ENCODE data around the gene CXCL10.
"Not testable (repeated sequence)": the region's sequence is repeated elsewhere in the genome, so short reads cannot be mapped to it uniquely, and the experiment has no call there.

Gene CXCL10

DNA sequence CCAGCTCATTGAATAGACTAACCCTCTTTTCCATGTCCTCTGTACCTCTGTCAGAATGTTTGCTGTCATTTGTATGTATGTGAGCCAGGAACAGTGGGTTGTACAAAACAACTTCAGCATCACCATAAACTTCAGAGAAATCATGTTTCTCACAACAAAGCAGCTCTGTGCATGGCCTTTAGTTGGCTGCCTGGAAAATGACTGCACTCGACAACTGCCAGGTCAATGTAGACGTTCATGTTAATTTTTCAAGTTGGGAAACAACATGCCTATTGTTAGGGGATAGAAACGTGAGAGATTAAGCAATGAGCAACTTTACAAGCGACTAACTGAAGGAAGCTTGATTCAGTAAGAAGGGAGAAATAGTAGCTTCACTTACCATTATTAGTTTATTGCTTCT is 30.4 kb upstream of the CXCL10 start:
- no CpG with 5 or more reads among the region's 4 CpGs for WGBS, 2 donors (ENCODE audit: extremely low coverage in 2 of 2, insufficient read length in 2 of 2, insufficient replicate concordance in 1 of 2)
- H2AFZ ChIP-seq (ENCODE audit: low read length) = no peak overlapping the region

DNA sequence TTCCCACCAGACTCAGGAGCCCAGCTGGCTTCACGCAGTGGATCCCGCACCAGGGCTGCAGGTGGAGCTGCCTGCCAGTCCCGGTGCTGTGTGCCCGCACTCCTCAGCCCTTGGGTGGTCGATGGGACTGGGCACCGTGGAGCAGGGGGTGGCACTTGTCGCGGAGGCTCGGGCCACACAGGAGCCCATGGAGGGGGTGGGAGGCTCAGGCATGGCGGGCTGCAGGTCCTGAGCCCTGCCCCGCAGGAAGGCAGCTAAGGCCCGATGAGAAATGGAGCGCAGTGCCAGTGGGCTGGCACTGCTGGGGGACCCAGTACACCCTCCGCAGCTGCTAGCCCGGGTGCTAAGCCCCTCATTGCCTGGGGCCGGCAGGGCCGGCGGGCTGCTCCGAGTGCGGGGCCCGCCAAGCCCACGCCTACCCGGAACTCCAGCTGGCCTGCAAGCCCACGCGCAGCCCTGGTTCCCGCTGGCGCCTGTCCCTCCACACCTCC is 27.3 kb upstream of the CXCL10 start:
- H3K79me1 ChIP-seq (ENCODE audit: low read depth, low read length); H2BK12ac ChIP-seq (ENCODE audit: low read length); H3K9me3 ChIP-seq (replicated peaks in 1 of 2; ENCODE audit: control insufficient read depth in 2 of 2, insufficient read depth in 1 of 2, low read depth in 1 of 2, low read length in 2 of 2); H2BK5ac ChIP-seq (ENCODE audit: low read length); H3K9ac ChIP-seq (ENCODE audit: low read depth, low read length, poor library complexity); H3K4me1 ChIP-seq (ENCODE audit: control insufficient read depth in 2 of 2, insufficient read depth in 1 of 2, low read depth in 1 of 2, low read length in 2 of 2); H4K8ac ChIP-seq (ENCODE audit: low read depth, low read length); H3K27ac ChIP-seq (replicated peaks; ENCODE audit: low read length); H3K36me3 ChIP-seq (replicated peaks in 1 of 2; ENCODE audit: control insufficient read depth in 2 of 2, insufficient read depth in 2 of 2, low read length in 2 of 2); H2BK120ac ChIP-seq (ENCODE audit: low read depth, low read length); DNase-seq (ENCODE audit: low spot score); H2AFZ ChIP-seq (ENCODE audit: low read length); H3K14ac ChIP-seq (ENCODE audit: low read length); H2AK5ac ChIP-seq (ENCODE audit: low read depth, low read length); H2BK15ac ChIP-seq (ENCODE audit: low read length); H3K4me2 ChIP-seq (ENCODE audit: insufficient read depth, low read length, poor library complexity, severe bottlenecking); H3K23ac ChIP-seq (ENCODE audit: low read depth, low read length, poor library complexity); H4K91ac ChIP-seq (ENCODE audit: low read depth, low read length, poor library complexity); H3K4ac ChIP-seq (ENCODE audit: low read length); H3K18ac ChIP-seq (ENCODE audit: low read length); H3K4me3 ChIP-seq (ENCODE audit: low read length in 2 of 2): not testable (repeated sequence)
- no CpG with 5 or more reads among the region's 27 CpGs for WGBS, 2 donors (ENCODE audit: extremely low coverage in 2 of 2, insufficient read length in 2 of 2, insufficient replicate concordance in 1 of 2)
- peaks cover 0 to 14% (median 0%) of the 10 kb centered on the region in 3 experiments for H3K27me3 ChIP-seq (ENCODE audit: control insufficient read depth in 3 of 3, insufficient read depth in 3 of 3, low read depth in 1 of 3, low read length in 3 of 3)

More for the DNA sequence above, 30.4 kb upstream of the CXCL10 start:
- Histone ChIP-seq H3K27ac (replicated peaks; ENCODE audit: low read length) (no peak overlapping the region), H2AK5ac (ENCODE audit: low read depth, low read length) (no peak overlapping the region), H3K4me2 (ENCODE audit: insufficient read depth, low read length, poor library complexity, severe bottlenecking) (no peak overlapping the region), H3K4me3 (ENCODE audit: low read length in 2 of 2) (no peak overlapping the region), H3K14ac (ENCODE audit: low read length) (no peak overlapping the region), H3K9ac (ENCODE audit: low read depth, low read length, poor library complexity) (no peak overlapping the region), H3K23ac (ENCODE audit: low read depth, low read length, poor library complexity) (no peak overlapping the region), H4K91ac (ENCODE audit: low read depth, low read length, poor library complexity) (no peak overlapping the region), H3K18ac (ENCODE audit: low read length) (no peak overlapping the region), H2BK5ac (ENCODE audit: low read length) (no peak overlapping the region), H3K4ac (ENCODE audit: low read length) (no peak overlapping the region), H3K9me3 (replicated peaks in 1 of 2; ENCODE audit: control insufficient read depth in 2 of 2, insufficient read depth in 1 of 2, low read depth in 1 of 2, low read length in 2 of 2) (no peaks in the 10 kb centered on the region), H3K27me3 (ENCODE audit: control insufficient read depth in 3 of 3, insufficient read depth in 3 of 3, low read depth in 1 of 3, low read length in 3 of 3) (peaks cover 0 to 35% (median 0%) of the 10 kb centered on the region in 3 experiments), H3K36me3 (replicated peaks in 1 of 2; ENCODE audit: control insufficient read depth in 2 of 2, insufficient read depth in 2 of 2, low read length in 2 of 2) (no peaks in the 10 kb centered on the region), H2BK120ac (ENCODE audit: low read depth, low read length) (no peak overlapping the region), H4K8ac (ENCODE audit: low read depth, low read length) (no peak overlapping the region), H3K4me1 (ENCODE audit: control insufficient read depth in 2 of 2, insufficient read depth in 1 of 2, low read depth in 1 of 2, low read length in 2 of 2) (peaks cover 0 to 1% of the 10 kb centered on the region in 2 donors), H3K79me1 (ENCODE audit: low read depth, low read length) (no peaks in the 10 kb centered on the region), H2BK15ac (ENCODE audit: low read length) (no peak overlapping the region), H2BK12ac (ENCODE audit: low read length) (no peak overlapping the region)
- no peak for DNase-seq (ENCODE audit: low spot score)

DNA sequence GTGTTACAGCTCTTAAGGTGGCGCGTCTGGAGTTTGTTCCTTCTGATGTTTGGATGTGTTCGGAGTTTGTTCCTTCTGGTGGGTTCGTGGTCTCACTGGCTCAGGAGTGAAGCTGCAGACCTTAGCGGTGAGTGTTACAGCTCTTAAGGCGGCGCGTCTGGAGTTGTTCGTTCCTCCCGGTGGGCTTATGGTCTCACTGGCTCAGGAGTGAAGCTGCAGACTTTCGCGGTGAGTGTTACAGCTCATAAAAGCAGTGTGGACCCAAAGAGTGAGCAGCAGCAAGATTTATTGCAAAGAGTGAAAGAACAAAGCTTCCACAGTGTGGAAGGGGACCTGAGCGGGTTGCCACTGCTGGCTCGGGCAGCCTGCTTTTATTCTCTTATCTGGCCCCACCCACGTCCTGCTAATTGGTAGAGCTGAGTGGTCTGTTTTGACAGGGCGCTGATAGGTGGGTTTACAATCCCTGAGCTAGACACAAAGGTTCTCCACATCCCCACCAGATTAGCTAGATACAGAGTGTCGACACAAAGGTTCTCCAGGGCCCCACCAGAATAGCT is 26.6 kb upstream of the CXCL10 start:
- not testable (repeated sequence) for H3K4me3 ChIP-seq (ENCODE audit: low read length in 2 of 2); H2BK12ac ChIP-seq (ENCODE audit: low read length); H2AFZ ChIP-seq (ENCODE audit: low read length); H3K23ac ChIP-seq (ENCODE audit: low read depth, low read length, poor library complexity); H2BK5ac ChIP-seq (ENCODE audit: low read length); H3K4ac ChIP-seq (ENCODE audit: low read length); H2AK5ac ChIP-seq (ENCODE audit: low read depth, low read length); H3K4me1 ChIP-seq (ENCODE audit: control insufficient read depth in 2 of 2, insufficient read depth in 1 of 2, low read depth in 1 of 2, low read length in 2 of 2); H3K27ac ChIP-seq (replicated peaks; ENCODE audit: low read length); H3K4me2 ChIP-seq (ENCODE audit: insufficient read depth, low read length, poor library complexity, severe bottlenecking); H3K14ac ChIP-seq (ENCODE audit: low read length); H2BK120ac ChIP-seq (ENCODE audit: low read depth, low read length); H4K91ac ChIP-seq (ENCODE audit: low read depth, low read length, poor library complexity); H2BK15ac ChIP-seq (ENCODE audit: low read length); H3K9ac ChIP-seq (ENCODE audit: low read depth, low read length, poor library complexity); H3K36me3 ChIP-seq (replicated peaks in 1 of 2; ENCODE audit: control insufficient read depth in 2 of 2, insufficient read depth in 2 of 2, low read length in 2 of 2); DNase-seq (ENCODE audit: low spot score); H3K79me1 ChIP-seq (ENCODE audit: low read depth, low read length); H3K18ac ChIP-seq (ENCODE audit: low read length); H4K8ac ChIP-seq (ENCODE audit: low read depth, low read length); H3K9me3 ChIP-seq (replicated peaks in 1 of 2; ENCODE audit: control insufficient read depth in 2 of 2, insufficient read depth in 1 of 2, low read depth in 1 of 2, low read length in 2 of 2)
- peaks cover 0 to 11% (median 0%) of the 10 kb centered on the region in 3 experiments for H3K27me3 ChIP-seq (ENCODE audit: control insufficient read depth in 3 of 3, insufficient read depth in 3 of 3, low read depth in 1 of 3, low read length in 3 of 3)
- WGBS, 2 donors (ENCODE audit: extremely low coverage in 2 of 2, insufficient read length in 2 of 2, insufficient replicate concordance in 1 of 2) = no CpG with 5 or more reads among the region's 17 CpGs

DNA sequence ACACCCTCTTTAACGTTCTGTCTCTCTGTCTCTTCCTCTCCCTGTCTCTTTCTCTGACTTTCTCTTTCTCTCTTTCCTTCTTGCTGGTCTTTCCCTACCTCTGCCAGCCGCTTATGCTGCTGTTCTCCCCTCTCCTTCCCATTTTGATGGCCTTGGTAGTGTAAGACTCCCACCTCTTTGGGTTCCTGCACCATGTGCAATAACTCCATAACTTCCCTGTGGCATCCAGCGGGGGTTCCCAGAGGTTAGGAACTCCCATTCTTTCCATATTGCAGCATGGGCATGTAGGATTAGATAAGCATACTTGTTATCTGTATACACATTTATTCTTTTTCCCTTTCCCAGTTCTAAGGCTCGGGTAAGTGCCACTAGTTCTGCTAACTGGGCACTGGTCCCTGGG is 21.4 kb upstream of the CXCL10 start:
- H3K14ac ChIP-seq (ENCODE audit: low read length); H4K8ac ChIP-seq (ENCODE audit: low read depth, low read length); H3K79me1 ChIP-seq (ENCODE audit: low read depth, low read length); H2BK120ac ChIP-seq (ENCODE audit: low read depth, low read length); H2AK5ac ChIP-seq (ENCODE audit: low read depth, low read length); H3K27ac ChIP-seq (replicated peaks; ENCODE audit: low read length); H3K18ac ChIP-seq (ENCODE audit: low read length); H2BK15ac ChIP-seq (ENCODE audit: low read length); H3K4me3 ChIP-seq (ENCODE audit: low read length in 2 of 2); H3K23ac ChIP-seq (ENCODE audit: low read depth, low read length, poor library complexity); H4K91ac ChIP-seq (ENCODE audit: low read depth, low read length, poor library complexity); H3K36me3 ChIP-seq (replicated peaks in 1 of 2; ENCODE audit: control insufficient read depth in 2 of 2, insufficient read depth in 2 of 2, low read length in 2 of 2); H3K9ac ChIP-seq (ENCODE audit: low read depth, low read length, poor library complexity); H2BK12ac ChIP-seq (ENCODE audit: low read length); H3K4me1 ChIP-seq (ENCODE audit: control insufficient read depth in 2 of 2, insufficient read depth in 1 of 2, low read depth in 1 of 2, low read length in 2 of 2); H3K4me2 ChIP-seq (ENCODE audit: insufficient read depth, low read length, poor library complexity, severe bottlenecking); H3K9me3 ChIP-seq (replicated peaks in 1 of 2; ENCODE audit: control insufficient read depth in 2 of 2, insufficient read depth in 1 of 2, low read depth in 1 of 2, low read length in 2 of 2); H3K27me3 ChIP-seq (ENCODE audit: control insufficient read depth in 3 of 3, insufficient read depth in 3 of 3, low read depth in 1 of 3, low read length in 3 of 3); H2AFZ ChIP-seq (ENCODE audit: low read length); H2BK5ac ChIP-seq (ENCODE audit: low read length); DNase-seq (ENCODE audit: low spot score); H3K4ac ChIP-seq (ENCODE audit: low read length): not testable (repeated sequence)
- no CpG with 5 or more reads among the region's 4 CpGs for WGBS, 2 donors (ENCODE audit: extremely low coverage in 2 of 2, insufficient read length in 2 of 2, insufficient replicate concordance in 1 of 2)
